Muscle of leg (tissue), 11 donors: ENCODE results near the gene IFNAR1. TPM values are rescaled to one million over a fixed set of nuclear protein-coding genes. Genes with fewer than 3 reads are reported as not detected.
"Not testable (repeated sequence)": the region's sequence is repeated elsewhere in the genome, so short reads cannot be mapped to it uniquely, and the experiment has no call there.

Experiments
- DNase-seq: peaks from one replicate; pipeline ENCODE4 v3.0.0; 2013
- H3K27ac ChIP-seq: one replicate; pipeline ENCODE4 v1.5.1; 2013; ENCODE audit warnings: mild to moderate bottlenecking, low read length, control low read depth
- H3K27me3 ChIP-seq: one replicate; pipeline ENCODE4 v1.6.1; 2013; ENCODE audit warnings: low read length; ENCODE audit not compliant: control insufficient read depth, insufficient read depth
- H3K36me3 ChIP-seq: one replicate; pipeline ENCODE4 v1.6.1; 2013; ENCODE audit warnings: low read length; ENCODE audit not compliant: control insufficient read depth, insufficient read depth
- H3K4me1 ChIP-seq: one replicate; pipeline ENCODE4 v1.6.1; 2013; ENCODE audit warnings: low read length; ENCODE audit not compliant: control insufficient read depth, insufficient read depth
- H3K4me3 ChIP-seq: one replicate; pipeline ENCODE4 v1.5.1; 2013; ENCODE audit warnings: low read length, control low read depth
- H3K9me3 ChIP-seq: replicated peaks from 2 replicates; pipeline ENCODE4 v1.6.1; 2013; ENCODE audit warnings: low read depth, low read length; ENCODE audit not compliant: control insufficient read depth
- WGBS: methylation state at CpG from one replicate; pipeline ENCODE4 v1.1.5; 2013; ENCODE audit warnings: missing lambda C conversion rate; ENCODE audit not compliant: insufficient coverage; 5-methylcytosine and 5-hydroxymethylcytosine counted together
- polyA plus RNA-seq, 8 donors: library from polyadenylated mRNA; unstranded; fragments of 120-200 nt; gene quantifications; one replicate each; pipeline versions ENCODE4 v1.2.1 to v1.2.3, GENCODE V29; 2013; ENCODE audit warnings: inconsistent platforms in 1 of 8, low replicate concordance in 1 of 8; ENCODE audit not compliant: insufficient read length in 8 of 8, insufficient read depth in 1 of 8
- total RNA-seq: library from RNA; stranded (reverse); fragments of 120-200 nt; gene quantifications from one replicate; pipeline ENCODE4 v1.2.4, GENCODE V29; 2013

Gene IFNAR1
- total and polyA plus RNA-seq, 9 donors = 13.5 to 26.8 (median 20.1) TPM

DNA sequence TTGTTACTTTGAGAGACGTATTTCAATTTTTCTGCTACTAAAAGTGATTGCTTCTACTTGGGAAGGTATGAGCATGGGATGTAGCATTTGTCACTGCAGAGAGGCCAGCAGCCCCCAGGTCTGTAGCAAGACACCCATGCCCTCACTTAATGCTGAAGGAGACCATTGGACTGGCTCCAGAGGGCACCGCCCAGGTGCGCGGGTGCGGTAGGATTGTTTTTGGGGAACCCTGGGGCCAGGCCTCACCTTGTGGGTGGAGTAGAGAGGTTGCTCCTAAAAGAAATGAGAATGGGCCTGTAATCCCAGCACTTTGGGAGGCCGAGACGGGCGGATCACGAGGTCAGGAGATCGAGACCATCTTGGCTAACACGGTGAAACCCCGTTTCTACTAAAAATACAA, 47.8 kb downstream of the IFNAR1 start:
- Histone ChIP-seq H3K27me3 (peaks cover 8% of the 10 kb centered on the region), H3K36me3 (no peaks in the 10 kb centered on the region), H3K4me1 (peaks cover 2% of the 10 kb centered on the region), H3K4me3 (no peak overlapping the region), H3K27ac (no peak overlapping the region), H3K9me3 (peaks cover 13% of the 10 kb centered on the region)
- no peak for DNase-seq
- WGBS = 96% methylated on average over 4 of the region's 12 CpGs

DNA sequence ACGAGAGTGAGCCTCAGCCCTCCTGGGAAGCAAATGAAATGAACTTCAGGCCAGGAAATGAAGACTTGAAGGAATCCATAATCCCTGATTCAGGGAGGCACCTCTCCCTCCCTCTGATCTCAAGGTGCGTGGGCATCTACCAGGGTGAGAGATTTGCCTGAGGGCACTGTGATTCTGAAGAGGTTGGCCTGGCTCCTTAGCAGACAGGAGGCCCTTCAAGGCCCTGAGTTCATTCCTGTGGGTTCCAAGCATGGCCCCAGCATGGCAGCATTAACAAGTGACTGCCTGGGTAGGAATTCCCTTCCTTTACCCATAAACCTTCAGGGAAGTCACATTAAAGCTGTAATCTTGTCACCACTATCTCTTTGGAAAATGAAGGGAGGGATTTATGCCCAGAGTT, 48.7 kb downstream of the IFNAR1 start:
- Histone ChIP-seq H3K27ac (peak overlapping the region; percentile 39), H3K27me3 (peaks cover 8% of the 10 kb centered on the region), H3K4me3 (no peak overlapping the region), H3K4me1 (peaks cover 2% of the 10 kb centered on the region), H3K36me3 (no peaks in the 10 kb centered on the region), H3K9me3 (peaks cover 7% of the 10 kb centered on the region)
- no CpG with 5 or more reads among the region's 2 CpGs for WGBS
- DNase-seq = no peak

DNA sequence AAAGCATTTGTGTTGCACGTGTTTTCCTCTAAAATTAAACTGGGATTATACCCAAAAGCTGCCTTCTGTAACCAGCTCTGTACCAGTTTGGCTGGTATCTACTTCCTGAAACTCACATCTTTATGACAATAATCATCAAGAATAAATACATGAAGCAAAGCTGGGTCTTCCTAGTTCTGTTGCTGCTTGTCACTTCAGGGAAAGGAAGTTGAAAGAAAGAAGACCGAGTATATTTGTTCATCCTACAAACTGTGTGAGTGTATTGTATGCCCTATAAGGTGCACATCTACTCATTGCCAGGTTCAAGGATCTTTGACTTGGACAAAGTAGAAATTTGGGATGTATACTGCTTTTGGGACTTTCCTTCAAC, 49.3 kb downstream of the IFNAR1 start:
- Histone ChIP-seq H3K27ac (peak overlapping the region; percentile 39), H3K27me3 (peaks cover 8% of the 10 kb centered on the region), H3K9me3 (peaks cover 4% of the 10 kb centered on the region), H3K4me1 (peaks cover 2% of the 10 kb centered on the region), H3K4me3 (no peak overlapping the region), H3K36me3 (no peaks in the 10 kb centered on the region)
- peak; percentile 30 for DNase-seq
- WGBS = 80% methylated on average over 1 of the region's 2 CpGs

DNA sequence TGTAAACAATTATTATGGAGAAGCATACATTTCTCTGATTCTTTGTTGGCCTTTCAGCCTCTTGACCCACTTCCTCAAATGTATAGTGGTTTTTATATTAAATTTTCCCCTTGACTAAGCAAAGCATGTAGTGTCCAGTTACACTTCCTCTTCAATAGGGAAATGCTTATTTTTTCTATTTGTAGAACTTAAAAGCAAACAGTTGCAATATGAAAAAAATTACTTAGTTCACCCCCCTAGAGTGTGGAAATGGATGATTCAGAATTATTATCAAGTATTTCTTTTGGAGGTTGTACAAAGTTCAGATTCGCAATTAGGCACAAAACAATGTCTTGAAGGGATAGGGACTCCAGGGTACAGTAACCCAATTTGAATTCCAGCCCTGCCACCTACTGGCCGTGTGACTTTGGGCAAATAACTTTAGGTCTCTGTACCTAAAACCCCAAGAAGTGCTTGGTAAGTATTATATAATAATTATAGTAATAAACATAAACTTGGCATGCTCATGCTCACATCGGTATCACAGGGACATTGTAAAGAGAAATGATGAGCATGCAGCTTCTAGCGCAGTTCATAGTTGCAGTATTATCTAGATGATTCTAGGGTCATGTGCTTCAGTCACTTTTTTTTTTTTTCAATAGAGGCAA, 49.8 kb downstream of the IFNAR1 start:
- peaks cover 4% of the 10 kb centered on the region for H3K9me3 ChIP-seq
- WGBS = 54% methylated on average over 3 of the region's 4 CpGs
- H3K4me1 ChIP-seq = peaks cover 2% of the 10 kb centered on the region
- H3K27me3 ChIP-seq = peaks cover 8% of the 10 kb centered on the region
- H3K27ac ChIP-seq = peak overlapping the region; percentile 51
- peak; percentile 64 for DNase-seq
- no peak overlapping the region for H3K4me3 ChIP-seq
- no peaks in the 10 kb centered on the region for H3K36me3 ChIP-seq

DNA sequence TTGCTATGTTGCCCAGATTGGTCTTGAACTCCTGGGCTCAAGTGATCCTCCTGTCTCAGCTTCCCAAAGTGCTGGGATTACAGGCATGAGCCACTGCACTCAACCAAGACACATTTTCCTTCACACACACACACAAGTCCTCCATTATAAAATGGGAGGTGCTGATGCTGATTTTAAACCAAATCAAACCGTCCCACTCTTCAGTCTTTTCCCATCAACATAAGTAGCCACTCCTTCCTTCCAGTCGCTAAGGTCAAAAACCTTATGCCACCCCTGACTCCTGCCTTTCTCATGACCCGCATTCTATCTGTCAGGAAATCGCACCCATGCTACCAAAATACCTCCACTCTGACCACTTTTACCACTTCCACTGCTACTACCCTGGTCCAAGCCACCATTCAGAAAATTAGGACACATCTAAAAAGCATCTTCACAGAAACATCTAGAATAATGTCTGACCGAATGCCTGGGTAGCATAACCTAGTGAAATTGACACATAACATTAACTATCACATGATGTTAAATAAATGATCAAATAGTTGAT, 50.4 kb downstream of the IFNAR1 start:
- Histone ChIP-seq H3K36me3 (no peaks in the 10 kb centered on the region), H3K27me3 (peaks cover 5% of the 10 kb centered on the region), H3K27ac (peak overlapping the region; percentile 35), H3K9me3 (peaks cover 1% of the 10 kb centered on the region), H3K4me1 (peaks cover 3% of the 10 kb centered on the region), H3K4me3 (no peak overlapping the region)
- no peak for DNase-seq
- WGBS = 50% methylated on average over 4 of the region's 5 CpGs

DNA sequence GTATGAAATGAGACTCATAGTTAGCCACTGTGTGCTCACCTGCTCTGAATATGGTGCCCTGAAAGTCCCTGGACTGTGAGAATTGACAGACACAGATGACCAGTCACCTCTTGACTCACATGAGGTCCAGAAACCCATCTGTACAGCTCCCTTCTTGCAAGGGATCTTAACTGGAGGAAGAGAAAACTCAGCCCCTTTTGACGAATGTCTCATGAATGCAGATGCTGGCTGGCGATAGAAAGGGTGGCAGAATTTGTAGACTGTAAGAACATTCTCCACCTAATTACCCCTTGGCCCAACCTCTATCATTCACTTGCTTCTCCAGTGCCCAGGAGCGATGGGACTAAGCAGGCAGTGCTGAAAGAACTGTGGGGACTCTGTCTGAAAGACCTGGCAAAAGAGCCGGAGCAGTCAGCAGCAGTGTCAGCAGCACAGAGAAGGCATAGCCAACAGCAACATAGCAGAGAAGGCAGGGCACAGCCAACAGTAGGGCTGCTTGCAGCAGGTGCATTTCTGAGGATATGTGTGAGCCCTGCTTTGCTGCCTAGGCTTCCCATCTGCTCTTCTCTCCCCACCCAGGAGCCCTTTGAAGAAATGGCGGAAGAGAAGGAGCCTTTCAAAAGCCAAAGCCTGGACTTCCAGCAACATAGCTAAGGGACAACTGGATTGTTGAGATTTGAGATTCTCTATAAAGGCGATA, 52.6 kb downstream of the IFNAR1 start:
- 66% methylated on average over 2 of the region's 6 CpGs for WGBS
- Histone ChIP-seq H3K27ac (no peak overlapping the region), H3K9me3 (no peaks in the 10 kb centered on the region), H3K4me1 (peaks cover 10% of the 10 kb centered on the region), H3K36me3 (no peaks in the 10 kb centered on the region), H3K27me3 (peaks cover 5% of the 10 kb centered on the region), H3K4me3 (no peak overlapping the region)
- DNase-seq = no peak

DNA sequence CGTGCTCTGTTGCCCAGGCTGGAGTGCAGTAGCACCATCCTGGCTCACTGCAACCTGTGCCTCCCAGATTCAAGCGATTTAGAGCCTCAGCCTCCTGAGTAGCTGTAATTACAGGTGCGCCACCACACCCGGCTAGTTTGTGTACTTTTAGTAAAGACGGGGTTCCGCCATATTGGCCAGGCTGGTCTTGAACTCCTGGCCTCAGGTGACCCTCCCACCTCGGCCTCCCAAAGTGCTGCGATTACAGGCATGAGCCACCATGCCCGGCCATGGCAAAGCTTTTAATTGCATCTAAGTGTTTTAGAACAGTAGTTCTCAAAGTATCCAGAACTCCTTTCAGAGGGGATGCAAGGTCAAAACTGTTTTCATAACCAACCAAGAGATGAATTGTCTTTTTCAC, 53.3 kb downstream of the IFNAR1 start:
- no peak for DNase-seq
- no peaks in the 10 kb centered on the region for H3K36me3 ChIP-seq
- H3K9me3 ChIP-seq = no peaks in the 10 kb centered on the region
- H3K27me3 ChIP-seq = peaks cover 5% of the 10 kb centered on the region
- peaks cover 14% of the 10 kb centered on the region for H3K4me1 ChIP-seq
- no peak overlapping the region for H3K4me3 ChIP-seq
- no peak overlapping the region for H3K27ac ChIP-seq
- WGBS = 85% methylated on average over 6 of the region's 9 CpGs

DNA sequence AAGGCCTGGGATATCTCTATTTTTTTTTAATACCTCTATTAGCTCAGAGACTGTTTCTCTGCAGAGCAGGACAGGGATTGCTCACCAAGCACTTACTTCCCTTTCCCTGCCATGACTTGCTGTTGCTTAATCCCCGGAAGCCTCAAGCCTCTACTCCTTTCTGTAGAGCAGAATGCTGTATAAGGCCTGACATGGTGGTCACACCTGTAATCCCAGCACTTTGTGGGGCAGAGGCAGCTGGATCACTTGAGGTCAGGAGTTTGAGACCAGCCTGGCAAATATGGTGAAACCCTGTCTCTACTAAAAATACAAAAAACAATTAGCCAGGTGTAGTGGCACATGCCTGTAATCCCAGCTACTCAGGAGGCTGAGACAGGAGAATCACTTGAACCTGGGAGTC, 55.2 kb downstream of the IFNAR1 start:
- peaks cover 19% of the 10 kb centered on the region for H3K4me1 ChIP-seq
- H3K9me3 ChIP-seq, H3K27me3 ChIP-seq, H3K4me3 ChIP-seq, H3K36me3 ChIP-seq: not testable (repeated sequence)
- H3K27ac ChIP-seq = peak overlapping the region; percentile 60
- no CpG with 5 or more reads among the region's 1 CpG for WGBS
- peak; percentile 65 for DNase-seq

DNA sequence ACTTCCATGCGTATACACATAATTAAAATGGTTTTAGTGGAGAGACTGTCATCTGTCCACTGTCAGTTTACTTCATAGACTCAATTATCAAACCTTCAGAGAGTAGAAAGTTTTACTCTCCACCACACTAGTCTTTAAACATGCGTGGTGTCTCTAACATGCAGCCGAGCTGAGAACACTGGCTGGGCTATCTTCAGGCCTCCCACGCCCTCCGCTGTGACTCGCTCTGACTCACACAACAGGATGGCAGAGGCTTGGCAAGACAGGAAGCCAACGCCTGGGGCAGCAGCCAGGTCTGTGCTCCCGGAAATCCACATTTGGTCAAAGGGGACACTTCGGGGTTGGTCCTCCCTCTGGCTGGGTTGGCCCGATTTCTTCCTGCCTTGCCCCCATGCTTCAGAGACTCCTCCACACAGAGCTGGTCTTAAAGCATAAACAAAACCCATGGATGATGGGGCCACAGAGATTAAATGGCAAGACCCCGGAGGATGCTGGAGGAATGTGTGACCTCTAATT, 55.8 kb downstream of the IFNAR1 start:
- DNase-seq = peak; percentile 85
- Histone ChIP-seq H3K36me3 (no peaks in the 10 kb centered on the region), H3K27me3 (peaks cover 4% of the 10 kb centered on the region), H3K4me3 (no peak overlapping the region), H3K9me3 (no peaks in the 10 kb centered on the region), H3K4me1 (peaks cover 19% of the 10 kb centered on the region), H3K27ac (peak overlapping the region; percentile 60)
- 62% methylated on average over 7 of the region's 11 CpGs for WGBS

DNA sequence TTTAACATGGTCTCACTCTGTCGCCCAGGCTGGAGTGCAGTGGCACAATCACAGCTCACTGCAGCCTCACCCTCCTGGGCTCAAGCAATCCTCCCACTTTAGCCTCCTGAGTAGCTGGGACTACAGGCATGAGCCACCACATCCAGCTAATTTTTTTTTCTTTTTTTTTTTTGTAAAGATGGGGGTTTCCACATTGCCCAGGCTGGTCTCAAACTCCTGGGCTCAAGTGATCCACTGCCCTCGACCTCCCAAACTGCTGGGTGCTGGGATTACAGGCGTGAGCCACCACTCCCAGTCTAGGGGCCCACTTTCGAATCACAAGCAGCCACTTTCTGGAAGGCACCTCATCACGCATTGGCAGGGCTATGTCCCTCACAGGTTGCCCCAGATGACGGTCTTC, 56.6 kb downstream of the IFNAR1 start:
- H3K36me3 ChIP-seq, DNase-seq, H3K27me3 ChIP-seq, H3K27ac ChIP-seq, H3K4me3 ChIP-seq, H3K9me3 ChIP-seq: not testable (repeated sequence)
- WGBS = 96% methylated on average over 6 of the region's 6 CpGs
- peaks cover 19% of the 10 kb centered on the region for H3K4me1 ChIP-seq
